Muscle layer of duodenum (tissue), 2 donors: ENCODE results near the gene TNFRSF19.

Experiments used
- H3K27ac ChIP-seq: one replicate; pipeline ENCODE4 v1.7.0; 2013; ENCODE audit warnings: mild to moderate bottlenecking, low read length
- H3K27me3 ChIP-seq: one replicate; pipeline ENCODE4 v1.7.0; 2013; ENCODE audit warnings: low read depth, mild to moderate bottlenecking, control low read depth, low read length
- H3K36me3 ChIP-seq, 2 donors: one replicate each; pipeline ENCODE4 v1.7.0; 2013; ENCODE audit warnings: low read length in 2 of 2, control low read depth in 1 of 2, mild to moderate bottlenecking in 1 of 2; ENCODE audit not compliant: insufficient read depth in 2 of 2, control insufficient read depth in 1 of 2
- H3K4me1 ChIP-seq, 2 donors: one replicate each; pipeline ENCODE4 v1.7.0; 2013; ENCODE audit warnings: low read length in 2 of 2, mild to moderate bottlenecking in 2 of 2, control low read depth in 1 of 2, moderate library complexity in 1 of 2; ENCODE audit not compliant: insufficient read depth in 2 of 2, control insufficient read depth in 1 of 2
- H3K4me3 ChIP-seq, 2 donors: one replicate each; pipeline ENCODE4 v1.7.0; 2013; ENCODE audit warnings: low read length in 2 of 2, low read depth in 1 of 2, mild to moderate bottlenecking in 1 of 2
- H3K9me3 ChIP-seq, 2 donors: one replicate each; pipeline ENCODE4 v1.7.0; 2013; ENCODE audit warnings: low read length in 2 of 2, control low read depth in 1 of 2, mild to moderate bottlenecking in 1 of 2; ENCODE audit not compliant: control insufficient read depth in 1 of 2
- donor health status: healthy.

Gene TNFRSF19

GRCh38 chr13:23552171-23552570, 18.0 kb upstream of the TNFRSF19 start:
- H3K27ac ChIP-seq, result no peak overlapping the region

DNA sequence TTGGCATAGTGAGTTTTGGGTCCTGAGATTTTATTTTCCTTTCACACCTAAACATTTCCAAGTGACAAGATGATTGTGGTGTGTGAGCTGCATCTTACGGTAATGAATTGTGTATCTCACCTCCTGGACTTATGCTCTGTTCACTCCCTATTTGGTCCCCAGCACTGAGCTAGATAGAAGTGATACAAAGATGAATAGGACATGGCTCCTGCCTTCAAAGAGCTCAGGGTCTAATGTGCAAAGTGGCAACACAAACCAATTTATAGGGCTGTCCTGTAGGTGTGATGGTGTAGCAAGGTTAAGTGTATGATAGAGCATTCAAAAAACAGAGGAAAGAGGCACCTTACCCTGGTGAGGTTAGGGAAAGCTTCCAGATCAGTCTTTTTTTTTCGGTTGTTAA, 17.6 kb upstream of the TNFRSF19 start:
- peaks cover 0 to 3% of the 10 kb centered on the region in 2 donors for H3K4me1 ChIP-seq
- H3K4me3 ChIP-seq, result no peak overlapping the region
- no peak overlapping the region for H3K27ac ChIP-seq
- no peaks in the 10 kb centered on the region for H3K27me3 ChIP-seq
- H3K36me3 ChIP-seq, result no peaks in the 10 kb centered on the region
- no peaks in the 10 kb centered on the region for H3K9me3 ChIP-seq

More at GRCh38 chr13:23552171-23552570, 18.0 kb upstream of the TNFRSF19 start:
- no peak overlapping the region for H3K4me3 ChIP-seq
- no peaks in the 10 kb centered on the region for H3K36me3 ChIP-seq
- peaks cover 0 to 3% of the 10 kb centered on the region in 2 donors for H3K4me1 ChIP-seq
- H3K9me3 ChIP-seq, result no peaks in the 10 kb centered on the region
- no peaks in the 10 kb centered on the region for H3K27me3 ChIP-seq

DNA sequence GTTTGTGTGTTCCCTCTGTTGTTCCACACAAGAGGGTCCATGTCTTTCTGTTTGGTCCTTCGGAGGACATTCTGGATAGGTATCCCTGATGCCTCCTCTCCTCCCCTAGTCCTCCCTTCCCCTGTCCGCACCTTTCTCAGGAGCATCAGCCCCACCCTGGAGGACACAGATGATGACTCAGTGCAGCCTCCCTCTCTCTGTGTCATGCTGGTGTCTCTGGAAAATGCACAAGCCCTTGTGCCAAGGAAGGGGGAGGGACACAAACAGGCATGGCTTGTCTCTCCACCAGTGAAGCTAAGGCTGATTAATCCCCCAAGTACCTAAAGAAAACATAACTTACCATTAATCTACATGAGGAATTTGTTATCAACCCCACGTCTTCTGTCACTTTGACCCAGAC, 16.2 kb upstream of the TNFRSF19 start:
- Histone ChIP-seq H3K36me3 (no peaks in the 10 kb centered on the region), H3K4me1 (peaks cover 0 to 3% of the 10 kb centered on the region in 2 donors), H3K27ac (no peak overlapping the region), H3K27me3 (no peaks in the 10 kb centered on the region), H3K4me3 (no peak overlapping the region), H3K9me3 (no peaks in the 10 kb centered on the region)

GRCh38 chr13:23557043-23557442, 13.2 kb upstream of the TNFRSF19 start:
- H3K4me1 ChIP-seq, result no peaks in the 10 kb centered on the region
- no peaks in the 10 kb centered on the region for H3K36me3 ChIP-seq
- H3K9me3 ChIP-seq, result no peaks in the 10 kb centered on the region
- no peak overlapping the region for H3K4me3 ChIP-seq
- H3K27ac ChIP-seq, result no peak overlapping the region
- no peaks in the 10 kb centered on the region for H3K27me3 ChIP-seq

GRCh38 chr13:23557733-23558132, 12.5 kb upstream of the TNFRSF19 start:
- H3K36me3 ChIP-seq, result no peaks in the 10 kb centered on the region
- H3K4me3 ChIP-seq, result no peak overlapping the region
- no peaks in the 10 kb centered on the region for H3K9me3 ChIP-seq
- no peak overlapping the region for H3K27ac ChIP-seq
- no peaks in the 10 kb centered on the region for H3K4me1 ChIP-seq
- no peaks in the 10 kb centered on the region for H3K27me3 ChIP-seq

GRCh38 chr13:23558675-23559536, 11.3 kb upstream of the TNFRSF19 start:
- Histone ChIP-seq H3K4me1 (no peaks in the 10 kb centered on the region), H3K27me3 (no peaks in the 10 kb centered on the region), H3K4me3 (peak overlapping the region in 1 of 2 donors; percentile 1), H3K27ac (peak overlapping the region; percentile 58), H3K9me3 (no peaks in the 10 kb centered on the region), H3K36me3 (no peaks in the 10 kb centered on the region)

- Histone ChIP-seq H3K4me3 (no peak overlapping the region), H3K36me3 (no peaks in the 10 kb centered on the region), H3K4me1 (no peaks in the 10 kb centered on the region), H3K27me3 (no peaks in the 10 kb centered on the region), H3K9me3 (no peaks in the 10 kb centered on the region), H3K27ac (no peak overlapping the region)
These were observed 9.6 kb upstream of the TNFRSF19 start for GRCh38 chr13:23560571-23561089.

- Histone ChIP-seq H3K36me3 (no peaks in the 10 kb centered on the region), H3K27ac (no peak overlapping the region), H3K9me3 (no peaks in the 10 kb centered on the region), H3K27me3 (no peaks in the 10 kb centered on the region), H3K4me1 (no peaks in the 10 kb centered on the region), H3K4me3 (no peak overlapping the region)
These were observed 9.0 kb upstream of the TNFRSF19 start for GRCh38 chr13:23561261-23561660.

- Histone ChIP-seq H3K9me3 (no peaks in the 10 kb centered on the region), H3K4me3 (no peak overlapping the region), H3K27ac (no peak overlapping the region), H3K4me1 (no peaks in the 10 kb centered on the region), H3K36me3 (no peaks in the 10 kb centered on the region), H3K27me3 (no peaks in the 10 kb centered on the region)
These were observed 6.9 kb upstream of the TNFRSF19 start for GRCh38 chr13:23563085-23563845.

DNA sequence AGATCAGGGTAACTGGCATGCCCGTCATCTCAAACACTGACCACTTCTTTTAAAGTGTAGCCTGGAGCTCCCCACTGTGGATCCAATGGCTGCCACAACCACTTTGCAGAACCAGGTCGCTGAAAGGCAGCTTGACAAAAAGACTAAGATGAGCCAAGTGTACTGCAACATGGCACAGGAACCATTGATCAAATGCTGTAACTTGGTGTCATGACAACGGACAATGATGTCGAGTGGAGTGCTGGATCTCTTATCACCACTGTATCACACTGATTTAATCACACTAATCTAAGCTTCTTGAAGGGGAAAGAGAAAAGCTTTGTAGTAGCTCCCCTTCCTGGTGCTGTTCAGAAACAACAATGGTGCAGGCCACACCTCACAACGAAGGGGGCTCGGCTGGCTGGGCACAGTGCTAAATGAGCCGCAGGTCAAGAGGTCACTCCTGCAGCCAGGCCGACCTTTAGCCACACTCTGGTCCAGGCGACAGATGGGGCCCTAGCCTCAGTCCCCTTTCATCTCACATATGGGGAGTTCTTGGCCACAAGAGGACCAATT, 2.2 kb upstream of the TNFRSF19 start:
- Histone ChIP-seq H3K27ac (no peak overlapping the region), H3K9me3 (no peaks in the 10 kb centered on the region), H3K27me3 (no peaks in the 10 kb centered on the region), H3K36me3 (no peaks in the 10 kb centered on the region), H3K4me1 (peaks cover 0 to 13% of the 10 kb centered on the region in 2 donors), H3K4me3 (no peak overlapping the region)

DNA sequence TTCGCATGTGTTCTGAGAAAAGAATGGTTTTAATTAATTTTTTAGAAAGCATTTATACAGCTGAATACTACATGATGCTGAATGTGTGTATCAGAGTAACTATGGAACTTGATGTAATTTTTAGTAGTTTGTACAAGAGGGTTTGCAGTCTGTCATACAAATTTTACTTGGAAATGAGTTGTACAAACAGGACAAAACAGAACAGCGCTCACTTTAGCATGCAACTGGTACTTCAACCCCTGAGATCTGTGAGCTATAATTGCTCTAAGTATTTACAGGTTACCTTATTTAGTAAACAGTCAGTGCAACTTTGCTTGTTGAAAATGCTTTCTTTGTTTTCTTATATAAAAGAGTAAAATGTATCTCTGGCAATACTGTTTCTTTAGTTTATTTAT, 706 bp downstream of the TNFRSF19 start:
- no peaks in the 10 kb centered on the region for H3K36me3 ChIP-seq
- no peaks in the 10 kb centered on the region for H3K27me3 ChIP-seq
- no peak overlapping the region for H3K27ac ChIP-seq
- H3K4me1 ChIP-seq, result peaks cover 0 to 13% of the 10 kb centered on the region in 2 donors
- no peaks in the 10 kb centered on the region for H3K9me3 ChIP-seq
- H3K4me3 ChIP-seq, result peak overlapping the region in 1 of 2 donors; percentile 34
